K562 (cell line): ENCODE results near the gene COX14. TPM values are rescaled to one million over a fixed set of nuclear protein-coding genes. Genes with fewer than 3 reads are reported as not detected.

ENCODE experiments used
- CEBPG ChIP-seq, 3 experiments: fragments of 200-800 bp in 1 of 3; sonication (Bioruptor generic) in 1 of 3; sonication (generic) in 1 of 3; formaldehyde crosslinking in 1 of 3; IDR thresholded peaks in 2 of 3; conservative IDR thresholded peaks in 1 of 3; 2 replicates each; pipeline versions ENCODE4 v1.6.1 to v1.8.0; 2016 to 2022; ENCODE audit warnings: missing compliant biosample characterization in 2 of 3, missing genetic modification characterization in 2 of 3, mild to moderate bottlenecking in 1 of 3, missing genetic modification reagents in 1 of 3
- FOXA3 ChIP-seq, 2 experiments: fragments of 450-650 bp in 1 of 2; sonication (generic) in 1 of 2; formaldehyde crosslinking; IDR thresholded peaks in 1 of 2; conservative IDR thresholded peaks in 1 of 2; 2 replicates each; pipeline versions ENCODE4 v1.4.0 to v1.8.0; 2020 to 2022; ENCODE audit warnings: mild to moderate bottlenecking in 2 of 2, missing genetic modification reagents in 1 of 2
- JUNB ChIP-seq: fragments of 450-650 bp; formaldehyde crosslinking; conservative IDR thresholded peaks from 2 replicates; pipeline ENCODE4 v1.4.0; 2020; ENCODE audit warnings: mild to moderate bottlenecking
- JUND ChIP-seq, 2 experiments: IDR thresholded peaks; 2 replicates in 1 of 2; 3 replicates in 1 of 2; pipeline ENCODE4 v1.6.1; 2011; ENCODE audit warnings: borderline replicate concordance in 2 of 2, low read depth in 2 of 2, low read length in 2 of 2, improper control_type of control experiment in 1 of 2, missing biosample characterization in 1 of 2, missing genetic modification characterization in 1 of 2, missing genetic modification reagents in 1 of 2
- MAFK ChIP-seq: IDR thresholded peaks from 2 replicates; pipeline ENCODE4 v1.6.1; 2011; ENCODE audit warnings: low read length, improper control_type of control experiment
- MEF2A ChIP-seq: IDR thresholded peaks from 2 replicates; pipeline ENCODE4 v1.6.1; 2011; ENCODE audit warnings: low read depth, mild to moderate bottlenecking, low read length, moderate library complexity; ENCODE audit not compliant: control insufficient read depth
- PCBP1 ChIP-seq: fragments of 200-400 bp; formaldehyde crosslinking; IDR thresholded peaks from 2 replicates; pipeline ENCODE4 v1.6.1; 2018; ENCODE audit warnings: mild to moderate bottlenecking, low read depth, low read length; ENCODE audit not compliant: poor library complexity, severe bottlenecking
- RBM17 ChIP-seq: fragments of 200-400 bp; formaldehyde crosslinking; IDR thresholded peaks from 2 replicates; pipeline ENCODE4 v1.6.1; 2017; ENCODE audit warnings: low read depth, mild to moderate bottlenecking, low read length, borderline replicate concordance
- SRSF1 ChIP-seq: fragments of 200-400 bp; formaldehyde crosslinking; IDR thresholded peaks from 2 replicates; pipeline ENCODE4 v1.6.1; 2017; ENCODE audit warnings: mild to moderate bottlenecking, low read depth, low read length, moderate library complexity
- TFE3 ChIP-seq: fragments of 450-650 bp; formaldehyde crosslinking; IDR thresholded peaks from 2 replicates; pipeline ENCODE4 v1.4.0; 2020; ENCODE audit warnings: mild to moderate bottlenecking, mixed read lengths
- ZBTB40 ChIP-seq, 2 experiments: fragments of 450-650 bp in 1 of 2; sonication (generic) in 1 of 2; formaldehyde crosslinking in 1 of 2; IDR thresholded peaks; 2 replicates each; pipeline versions ENCODE4 v1.7.1 to v1.9.0; 2016 to 2022; ENCODE audit warnings: inconsistent platforms in 1 of 2, mild to moderate bottlenecking in 1 of 2, missing genetic modification reagents in 1 of 2
- ZBTB43 ChIP-seq: sonication (generic); formaldehyde crosslinking; IDR thresholded peaks from 2 replicates; pipeline ENCODE4 v1.8.0; 2023; ENCODE audit warnings: mild to moderate bottlenecking, missing genetic modification reagents
- polyA plus RNA-seq, 8 experiments: library from polyadenylated mRNA; depleted of rRNA in 4 of 8; stranded (reverse) in 5 of 8; unstranded in 3 of 8; fragments of >200 nt; fragmentation: Nextera tagmentation in 2 of 8; fragmentation: Illumina TruSeq in 1 of 8; extraction: Ambion mirVana in 2 of 8; extraction: Trizol in 1 of 8; gene quantifications; 2 replicates each; pipeline versions ENCODE4 v1.2.1 to v1.2.3, GENCODE V29; 2011 to 2014; ENCODE audit warnings: inconsistent platforms in 1 of 8, missing spikeins in 1 of 8
- total RNA-seq, 7 experiments: library from RNA; depleted of rRNA in 6 of 7; stranded (reverse); fragments of >200 nt in 6 of 7; fragmentation: Illumina TruSeq in 2 of 7; extraction: Trizol in 2 of 7; gene quantifications; 2 replicates each; pipeline versions ENCODE4 v1.2.1 to v1.2.3, GENCODE V29; 2011 to 2021; ENCODE audit warnings: low replicate concordance in 1 of 7

COX14 gene
- total and polyA plus RNA-seq, 9 of the 15 experiments (the other 6 are each of a cell fraction or from before 2014, with no cell fraction given) = 44.4 to 269 (median 53.4) TPM

GRCh38 chr12:50111693-50112455 is at the start of gene COX14 (continued):
- TF ChIP-seq MEF2A (peak; percentile 67; the same call in 1 of the 2 replicates), CEBPG (CRISPR knock-in tag; IDR thresholded peaks at IDR 0.05) (peak; percentile 59; the same call in 1 of the 2 replicates), CEBPG (tag; conservative IDR thresholded peaks at IDR 0.05 in 1 of 2, IDR thresholded peaks at IDR 0.05 in 1 of 2) (no peak), ZBTB43 (CRISPR knock-in tag) (no peak), TFE3 (CRISPR knock-in tag) (no peak), RBM17 (no peak), PCBP1 (no peak), MAFK (no peak), ZBTB40 (IDR thresholded peaks at IDR 0.05) (peak; percentile 94), ZBTB40 (CRISPR knock-in tag; IDR thresholded peaks at IDR 0.05) (no peak), FOXA3 (CRISPR knock-in tag; conservative IDR thresholded peaks at IDR 0.05 in 1 of 2, IDR thresholded peaks at IDR 0.05 in 1 of 2) (peak in 1 of 2 experiments; percentile 76; a peak in 1 of 4 replicates), JUNB (CRISPR knock-in tag) (no peak), SRSF1 (no peak), JUND (IDR thresholded peaks at IDR 0.05; ENCODE audit: borderline replicate concordance, low read depth, low read length) (peak; percentile 49), JUND (tag; IDR thresholded peaks at IDR 0.05; ENCODE audit: borderline replicate concordance, low read depth, low read length) (0 out of 3 replicates have a peak, but pooled peaks have one; percentile 12)
